ENCODE measurements around the gene ARHGDIB. TPM values are rescaled to one million over a fixed set of nuclear protein-coding genes. Genes with fewer than 3 reads are reported as not detected.

The ARHGDIB gene
- total RNA-seq, 1 donor from 2014 or later = 228 TPM

- H3K4me1 ChIP-seq = peaks cover 11% of the 10 kb centered on the region
- H3K4me3 ChIP-seq = no peak overlapping the region
- peak; percentile 53 for DNase-seq
- intact Hi-C loops (cut with DNase I) = no loop called here
- H3K27ac ChIP-seq = no peak overlapping the region
- ATAC-seq = peak; percentile 70
- H3K27me3 ChIP-seq = no peaks in the 10 kb centered on the region
- no peaks in the 10 kb centered on the region for H3K9me3 ChIP-seq
- H3K36me3 ChIP-seq = no peaks in the 10 kb centered on the region
- TF ChIP-seq CTCF (IDR thresholded peaks at IDR 0.05) = no peak
Measured at GRCh38 chr12:15001733-15002382, 40.5 kb upstream of the ARHGDIB start.

GRCh38 chr12:15000575-15000974 lies 39.2 kb upstream of the ARHGDIB start:
- no peak for ATAC-seq
- Histone ChIP-seq H3K4me3 (no peak overlapping the region), H3K27ac (no peak overlapping the region), H3K4me1 (peaks cover 12% of the 10 kb centered on the region), H3K27me3 (no peaks in the 10 kb centered on the region), H3K9me3 (no peaks in the 10 kb centered on the region), H3K36me3 (no peaks in the 10 kb centered on the region)
- intact Hi-C loops (cut with DNase I) = no loop called here
- TF ChIP-seq CTCF (IDR thresholded peaks at IDR 0.05) = no peak
- no peak for DNase-seq

- TF ChIP-seq CTCF (IDR thresholded peaks at IDR 0.05) = no peak
- intact Hi-C loops (cut with DNase I) = loop anchor here (5.0 kb wide), 1 partner anchor 153 kb away; no protein-coding TSS in a partner anchor
- Histone ChIP-seq H3K36me3 (no peaks in the 10 kb centered on the region), H3K9me3 (no peaks in the 10 kb centered on the region), H3K27me3 (no peaks in the 10 kb centered on the region), H3K27ac (no peak overlapping the region), H3K4me1 (peaks cover 20% of the 10 kb centered on the region), H3K4me3 (no peak overlapping the region)
- ATAC-seq = no peak
- no peak for DNase-seq
Measured at GRCh38 chr12:14999695-15000365, 38.4 kb upstream of the ARHGDIB start.

- DNase-seq = no peak
- Histone ChIP-seq H3K9me3 (no peaks in the 10 kb centered on the region), H3K4me1 (peaks cover 26% of the 10 kb centered on the region), H3K4me3 (no peak overlapping the region), H3K36me3 (no peaks in the 10 kb centered on the region), H3K27me3 (no peaks in the 10 kb centered on the region), H3K27ac (no peak overlapping the region)
- intact Hi-C loops (cut with DNase I) = loop anchor here (5.0 kb wide), 1 partner anchor 152 kb away; no protein-coding TSS in a partner anchor
- no peak for TF ChIP-seq CTCF (IDR thresholded peaks at IDR 0.05)
- no peak for ATAC-seq
Measured at GRCh38 chr12:14999021-14999694, 37.8 kb upstream of the ARHGDIB start.

GRCh38 chr12:14997998-14998397 lies 36.6 kb upstream of the ARHGDIB start:
- H3K4me3 ChIP-seq = no peak overlapping the region
- H3K4me1 ChIP-seq = peaks cover 28% of the 10 kb centered on the region
- DNase-seq (no peak), ATAC-seq (no peak)
- no peaks in the 10 kb centered on the region for H3K9me3 ChIP-seq
- no peaks in the 10 kb centered on the region for H3K27me3 ChIP-seq
- H3K36me3 ChIP-seq = no peaks in the 10 kb centered on the region
- TF ChIP-seq CTCF (IDR thresholded peaks at IDR 0.05) = no peak
- H3K27ac ChIP-seq = no peak overlapping the region
- intact Hi-C loops (cut with DNase I) = loop anchor here (5.0 kb wide), 1 partner anchor 151 kb away; no protein-coding TSS in a partner anchor

All from upper lobe of right lung (tissue), 1 donor.